VCaP (cell line): ENCODE measurements around the gene TMPRSS11E.
"Not testable (repeated sequence)": the region's sequence is repeated elsewhere in the genome, so short reads cannot be mapped to it uniquely, and the experiment has no call there.

Experiments
- H3K27ac ChIP-seq: fragments of 450-650 bp; 2 replicates; pipeline ENCODE4 v1.5.1; 2017
- TF ChIP-seq, protein P1 (sequence below): fragments of 450-650 bp; conservative IDR thresholded peaks from 2 replicates; pipeline ENCODE4 v1.5.1; 2017; ENCODE audit warnings: mild to moderate bottlenecking, moderate library complexity

The TMPRSS11E gene

DNA sequence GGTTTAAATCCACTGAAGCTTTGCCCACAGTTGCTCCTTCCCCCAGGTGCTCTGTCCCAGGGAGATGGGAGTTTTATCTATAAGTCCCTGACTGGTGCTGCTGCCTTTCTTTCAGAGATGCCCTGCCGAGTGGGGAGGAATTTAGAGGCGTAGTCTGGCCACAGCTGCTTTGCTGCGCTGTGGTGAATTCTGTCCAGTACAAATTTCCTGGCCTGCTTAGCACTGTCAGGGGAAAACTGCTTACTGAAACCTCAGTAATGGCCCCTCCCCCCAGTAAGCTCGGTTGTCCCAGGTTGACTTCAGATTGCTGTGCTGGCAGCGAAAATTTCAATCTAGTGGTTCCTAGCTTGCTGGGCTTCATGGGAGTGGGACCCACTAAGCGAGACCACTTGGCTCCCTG is 88.7 kb downstream of the TMPRSS11E start:
- no peak overlapping the region for H3K27ac ChIP-seq
- TF ChIP-seq, protein P1, sequence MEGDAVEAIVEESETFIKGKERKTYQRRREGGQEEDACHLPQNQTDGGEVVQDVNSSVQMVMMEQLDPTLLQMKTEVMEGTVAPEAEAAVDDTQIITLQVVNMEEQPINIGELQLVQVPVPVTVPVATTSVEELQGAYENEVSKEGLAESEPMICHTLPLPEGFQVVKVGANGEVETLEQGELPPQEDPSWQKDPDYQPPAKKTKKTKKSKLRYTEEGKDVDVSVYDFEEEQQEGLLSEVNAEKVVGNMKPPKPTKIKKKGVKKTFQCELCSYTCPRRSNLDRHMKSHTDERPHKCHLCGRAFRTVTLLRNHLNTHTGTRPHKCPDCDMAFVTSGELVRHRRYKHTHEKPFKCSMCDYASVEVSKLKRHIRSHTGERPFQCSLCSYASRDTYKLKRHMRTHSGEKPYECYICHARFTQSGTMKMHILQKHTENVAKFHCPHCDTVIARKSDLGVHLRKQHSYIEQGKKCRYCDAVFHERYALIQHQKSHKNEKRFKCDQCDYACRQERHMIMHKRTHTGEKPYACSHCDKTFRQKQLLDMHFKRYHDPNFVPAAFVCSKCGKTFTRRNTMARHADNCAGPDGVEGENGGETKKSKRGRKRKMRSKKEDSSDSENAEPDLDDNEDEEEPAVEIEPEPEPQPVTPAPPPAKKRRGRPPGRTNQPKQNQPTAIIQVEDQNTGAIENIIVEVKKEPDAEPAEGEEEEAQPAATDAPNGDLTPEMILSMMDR, result no peak

DNA sequence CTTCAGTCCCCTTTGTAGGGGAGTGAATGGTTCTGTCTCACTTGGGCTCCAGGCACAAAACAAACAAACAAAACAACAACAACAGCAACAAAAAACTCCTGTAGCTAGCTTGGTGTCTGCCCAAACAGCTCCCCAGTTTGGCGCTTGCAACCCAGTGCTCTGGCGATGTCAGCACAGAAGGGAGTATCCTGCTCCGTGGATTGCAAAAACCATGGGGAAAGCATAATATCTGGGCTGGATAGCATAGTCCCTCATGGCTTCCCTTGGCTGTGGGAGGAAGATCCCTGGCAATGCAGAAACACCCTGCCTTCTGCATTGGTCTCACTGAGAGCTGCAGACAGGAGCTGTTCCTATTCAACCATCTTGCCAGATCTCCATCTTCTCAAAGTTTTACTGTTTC is 89.1 kb downstream of the TMPRSS11E start:
- H3K27ac ChIP-seq, result no peak overlapping the region

DNA sequence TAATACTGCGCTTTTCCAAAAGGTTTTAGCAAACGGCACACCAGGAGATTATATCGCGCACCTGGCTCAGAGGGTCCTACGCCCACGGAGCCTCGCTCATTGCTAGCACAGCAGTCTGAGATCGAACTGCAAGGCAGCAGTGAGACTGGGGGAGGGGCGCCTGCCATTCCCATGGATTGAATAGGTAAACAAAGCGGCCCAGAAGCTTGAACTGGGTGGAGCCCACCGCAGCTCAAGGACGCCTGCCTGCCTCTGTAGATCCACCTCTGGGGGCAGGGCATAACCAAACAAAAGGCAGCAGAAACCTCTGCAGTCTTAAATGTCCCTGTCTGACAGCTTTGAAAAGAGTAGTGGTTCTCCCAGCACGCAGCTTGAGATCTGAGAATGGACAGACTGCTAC is 95.5 kb downstream of the TMPRSS11E start:
- H3K27ac ChIP-seq, result not testable (repeated sequence)

More for the DNA sequence above, 89.1 kb downstream of the TMPRSS11E start:
- TF ChIP-seq, protein P1, result no peak
